Measurements from ENCODE around the gene DENND10.

DENND10 gene

DNA sequence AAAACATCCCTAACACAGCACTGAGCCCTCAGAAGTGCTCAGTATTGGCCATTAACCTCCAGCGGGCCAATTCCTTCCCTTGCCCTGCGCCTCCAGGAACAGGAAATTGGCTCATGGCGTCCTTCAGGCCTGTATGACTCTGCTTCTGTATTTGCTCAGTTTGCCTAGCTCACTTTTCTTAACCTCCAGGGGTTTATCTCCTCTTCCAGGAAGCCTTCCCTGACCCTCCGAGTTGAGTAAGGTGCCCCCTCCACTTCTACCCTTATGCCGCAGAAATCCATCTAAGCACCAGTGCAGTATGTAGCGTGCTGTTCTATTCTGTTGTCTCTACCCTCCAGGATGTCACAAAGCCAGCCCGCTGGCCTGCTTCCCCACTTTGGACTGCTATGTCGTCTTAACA is 62.7 kb downstream of the DENND10 start:
- Histone ChIP-seq H3K9ac (ENCODE audit: low read length) (no peak overlapping the region), H3K4ac (ENCODE audit: low read depth, low read length) (no peak overlapping the region), H2AK5ac (ENCODE audit: low read length) (no peak overlapping the region), H3K56ac (ENCODE audit: low read length) (no peak overlapping the region), H2BK5ac (ENCODE audit: low read length) (no peak overlapping the region), H3K4me3 (ENCODE audit: low read length) (no peak overlapping the region), H2BK120ac (ENCODE audit: low read depth, low read length) (no peak overlapping the region), H3K27ac (ENCODE audit: low read depth, low read length) (no peak overlapping the region), H3K18ac (ENCODE audit: low read length) (no peak overlapping the region), H4K8ac (ENCODE audit: low read depth, low read length) (no peak overlapping the region), H3K36me3 (ENCODE audit: control insufficient read depth, insufficient read depth, low read length) (peaks cover 10% of the 10 kb centered on the region), H3K79me2 (ENCODE audit: control insufficient read depth, insufficient read depth, low read length) (no peaks in the 10 kb centered on the region), H4K5ac (ENCODE audit: low read length) (no peak overlapping the region), H2BK15ac (replicated peaks; ENCODE audit: low read depth) (no peak overlapping the region), H3K4me2 (ENCODE audit: low read length) (no peak overlapping the region), H3K4me1 (ENCODE audit: control insufficient read depth, low read depth, low read length) (no peaks in the 10 kb centered on the region), H3K23ac (ENCODE audit: low read length) (no peak overlapping the region), H3K79me1 (ENCODE audit: low read length) (no peaks in the 10 kb centered on the region), H3K27me3 (ENCODE audit: insufficient read depth, low read length, poor library complexity) (no peaks in the 10 kb centered on the region)
- no peak for DNase-seq
- WGBS (ENCODE audit: extremely low coverage, insufficient coverage, low lambda C conversion rate): no CpG with 5 or more reads among the region's 8 CpGs

DNA sequence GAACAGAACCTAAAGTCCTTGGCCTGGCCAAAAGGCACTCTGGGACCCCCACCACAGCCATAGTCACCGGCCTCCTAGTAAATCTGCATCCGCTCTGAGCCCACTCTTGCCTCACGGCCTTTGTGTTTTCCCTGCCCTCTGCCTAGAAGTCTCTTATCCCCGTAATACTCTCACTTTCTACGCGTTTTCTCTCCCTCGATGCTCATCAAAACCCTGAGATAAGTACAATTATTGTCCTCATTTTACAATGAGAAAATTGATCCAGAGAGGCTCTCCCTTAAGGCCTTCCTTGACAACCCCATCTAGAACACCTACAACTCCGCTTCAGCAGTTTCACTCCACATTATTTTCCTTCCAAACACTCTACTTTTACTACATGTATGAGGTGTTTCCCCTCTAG is 63.1 kb downstream of the DENND10 start:
- no peak for DNase-seq
- WGBS (ENCODE audit: extremely low coverage, insufficient coverage, low lambda C conversion rate): no CpG with 5 or more reads among the region's 8 CpGs
- no peak overlapping the region for H3K27ac ChIP-seq (ENCODE audit: low read depth, low read length)

DNA sequence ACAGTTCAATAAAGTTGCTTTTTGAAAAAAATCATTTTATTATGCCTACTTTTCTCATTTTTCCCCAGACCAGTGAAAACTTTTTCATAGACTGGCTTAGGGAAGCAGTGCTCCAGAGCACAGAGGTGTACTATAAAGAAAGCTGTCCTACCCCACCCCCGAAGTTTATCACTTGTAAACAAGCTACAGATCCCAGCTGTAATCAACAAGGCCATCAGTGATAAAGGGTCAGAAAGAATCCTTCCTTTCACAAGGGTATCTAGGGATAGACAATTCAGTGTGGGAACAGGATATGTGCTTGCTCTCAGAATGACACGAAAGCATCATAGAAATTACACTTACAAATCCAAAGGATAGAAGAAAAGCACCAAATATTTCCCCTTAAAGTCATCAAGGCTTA is 70.2 kb downstream of the DENND10 start:
- H3K4me3 ChIP-seq (ENCODE audit: low read length): no peak overlapping the region

More for the DNA sequence above, 63.1 kb downstream of the DENND10 start:
- H2BK120ac ChIP-seq (ENCODE audit: low read depth, low read length): no peak overlapping the region
- H3K4me3 ChIP-seq (ENCODE audit: low read length): no peak overlapping the region
- H3K4me1 ChIP-seq (ENCODE audit: control insufficient read depth, low read depth, low read length): no peaks in the 10 kb centered on the region
- no peak overlapping the region for H3K56ac ChIP-seq (ENCODE audit: low read length)
- peaks cover 12% of the 10 kb centered on the region for H3K36me3 ChIP-seq (ENCODE audit: control insufficient read depth, insufficient read depth, low read length)
- H3K18ac ChIP-seq (ENCODE audit: low read length): no peak overlapping the region
- no peak overlapping the region for H2BK5ac ChIP-seq (ENCODE audit: low read length)
- no peak overlapping the region for H3K4me2 ChIP-seq (ENCODE audit: low read length)
- no peak overlapping the region for H3K23ac ChIP-seq (ENCODE audit: low read length)
- H4K5ac ChIP-seq (ENCODE audit: low read length): no peak overlapping the region
- no peak overlapping the region for H4K8ac ChIP-seq (ENCODE audit: low read depth, low read length)
- H3K27me3 ChIP-seq (ENCODE audit: insufficient read depth, low read length, poor library complexity): no peaks in the 10 kb centered on the region
- H3K9ac ChIP-seq (ENCODE audit: low read length): no peak overlapping the region
- H3K79me2 ChIP-seq (ENCODE audit: control insufficient read depth, insufficient read depth, low read length): no peaks in the 10 kb centered on the region
- H2AK5ac ChIP-seq (ENCODE audit: low read length): no peak overlapping the region
- H2BK15ac ChIP-seq (replicated peaks; ENCODE audit: low read depth): no peak overlapping the region
- H3K4ac ChIP-seq (ENCODE audit: low read depth, low read length): no peak overlapping the region
- H3K79me1 ChIP-seq (ENCODE audit: low read length): no peaks in the 10 kb centered on the region

DNA sequence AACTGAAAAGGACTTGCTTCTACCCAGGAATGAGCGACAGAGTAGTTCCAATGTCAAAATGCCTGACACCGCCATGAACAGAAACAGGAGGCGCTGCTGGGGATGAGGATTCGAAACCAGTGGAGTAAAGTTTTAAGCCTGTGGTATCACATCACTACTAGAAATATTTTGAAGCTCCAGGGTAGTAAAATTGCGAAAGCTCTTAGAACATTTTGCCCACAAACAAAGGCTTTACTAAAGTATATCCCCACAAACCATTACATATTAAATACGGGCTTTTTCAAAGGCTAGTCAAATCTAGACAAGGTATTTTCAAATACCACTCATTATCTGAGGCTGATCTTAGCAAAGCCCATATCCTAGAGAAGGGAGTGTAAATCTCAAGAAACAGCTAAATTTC is 72.3 kb downstream of the DENND10 start:
- Histone ChIP-seq H3K23ac (ENCODE audit: low read length) (no peak overlapping the region), H3K9ac (ENCODE audit: low read length) (no peak overlapping the region), H3K36me3 (ENCODE audit: control insufficient read depth, insufficient read depth, low read length) (peaks cover 7% of the 10 kb centered on the region), H4K8ac (ENCODE audit: low read depth, low read length) (no peak overlapping the region), H3K27ac (ENCODE audit: low read depth, low read length) (no peak overlapping the region), H3K18ac (ENCODE audit: low read length) (no peak overlapping the region), H2BK15ac (replicated peaks; ENCODE audit: low read depth) (no peak overlapping the region), H3K4me3 (ENCODE audit: low read length) (no peak overlapping the region), H2BK5ac (ENCODE audit: low read length) (no peak overlapping the region), H3K27me3 (ENCODE audit: insufficient read depth, low read length, poor library complexity) (no peaks in the 10 kb centered on the region), H3K4me1 (ENCODE audit: control insufficient read depth, low read depth, low read length) (no peaks in the 10 kb centered on the region), H3K4me2 (ENCODE audit: low read length) (no peak overlapping the region), H2AK5ac (ENCODE audit: low read length) (no peak overlapping the region), H3K79me1 (ENCODE audit: low read length) (peaks cover 17% of the 10 kb centered on the region), H2BK120ac (ENCODE audit: low read depth, low read length) (no peak overlapping the region), H4K5ac (ENCODE audit: low read length) (no peak overlapping the region), H3K79me2 (ENCODE audit: control insufficient read depth, insufficient read depth, low read length) (peaks cover 28% of the 10 kb centered on the region), H3K56ac (ENCODE audit: low read length) (no peak overlapping the region), H3K4ac (ENCODE audit: low read depth, low read length) (no peak overlapping the region)
- no peak for DNase-seq
- WGBS (ENCODE audit: extremely low coverage, insufficient coverage, low lambda C conversion rate): no CpG with 5 or more reads among the region's 6 CpGs

More for the DNA sequence above, 70.2 kb downstream of the DENND10 start:
- Histone ChIP-seq H2BK5ac (ENCODE audit: low read length) (no peak overlapping the region), H3K56ac (ENCODE audit: low read length) (no peak overlapping the region), H3K27me3 (ENCODE audit: insufficient read depth, low read length, poor library complexity) (no peaks in the 10 kb centered on the region), H3K4me2 (ENCODE audit: low read length) (no peak overlapping the region), H3K79me2 (ENCODE audit: control insufficient read depth, insufficient read depth, low read length) (peaks cover 28% of the 10 kb centered on the region), H4K5ac (ENCODE audit: low read length) (no peak overlapping the region), H2BK15ac (replicated peaks; ENCODE audit: low read depth) (no peak overlapping the region), H4K8ac (ENCODE audit: low read depth, low read length) (no peak overlapping the region), H3K79me1 (ENCODE audit: low read length) (peaks cover 17% of the 10 kb centered on the region), H3K9ac (ENCODE audit: low read length) (no peak overlapping the region), H3K4ac (ENCODE audit: low read depth, low read length) (no peak overlapping the region), H3K18ac (ENCODE audit: low read length) (no peak overlapping the region), H3K27ac (ENCODE audit: low read depth, low read length) (no peak overlapping the region), H3K4me1 (ENCODE audit: control insufficient read depth, low read depth, low read length) (no peaks in the 10 kb centered on the region), H3K23ac (ENCODE audit: low read length) (no peak overlapping the region), H2AK5ac (ENCODE audit: low read length) (no peak overlapping the region), H3K36me3 (ENCODE audit: control insufficient read depth, insufficient read depth, low read length) (peaks cover 13% of the 10 kb centered on the region), H2BK120ac (ENCODE audit: low read depth, low read length) (no peak overlapping the region)
- DNase-seq: peak; percentile 40
- no CpG with 5 or more reads among the region's 2 CpGs for WGBS (ENCODE audit: extremely low coverage, insufficient coverage, low lambda C conversion rate)

DNA sequence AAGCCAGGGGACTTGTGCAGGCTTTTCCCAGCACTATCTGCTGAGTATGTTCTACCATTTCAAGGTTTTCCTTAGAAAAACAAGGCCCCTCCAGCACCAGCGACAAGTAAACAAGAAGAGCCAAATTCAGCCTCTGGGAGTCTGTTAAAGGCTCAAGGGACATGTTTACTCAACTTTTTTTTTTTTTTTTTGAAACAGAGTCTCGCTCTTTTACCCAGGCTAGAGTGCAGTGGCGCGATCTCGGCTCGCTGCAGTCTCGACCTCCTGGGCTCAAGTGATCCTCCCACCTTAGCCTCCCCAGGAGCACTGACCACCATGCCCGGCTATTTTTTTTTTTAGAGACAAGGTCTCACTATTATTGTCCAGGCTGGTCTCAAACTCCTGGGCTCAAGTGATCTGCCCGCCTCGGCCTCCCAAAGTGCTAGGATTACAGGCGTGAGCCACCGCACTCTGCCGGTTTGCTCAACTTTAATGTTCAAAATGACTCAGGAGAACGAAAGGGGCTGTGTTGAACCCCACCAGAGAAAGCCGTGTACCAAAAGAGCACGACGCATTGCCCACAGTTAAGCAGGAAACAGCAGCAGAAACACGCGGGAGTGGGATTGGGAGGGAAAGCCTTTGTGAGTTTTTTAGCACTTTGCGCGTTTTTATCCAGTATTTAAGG is 73.9 kb downstream of the DENND10 start:
- Histone ChIP-seq H2AK5ac (ENCODE audit: low read length) (peak overlapping the region; percentile 93), H2BK120ac (ENCODE audit: low read depth, low read length) (no peak overlapping the region), H3K18ac (ENCODE audit: low read length) (peak overlapping the region; percentile 89), H3K4me3 (ENCODE audit: low read length) (peak overlapping the region; percentile 99), H3K36me3 (ENCODE audit: control insufficient read depth, insufficient read depth, low read length) (peaks cover 2% of the 10 kb centered on the region), H2BK5ac (ENCODE audit: low read length) (peak overlapping the region; percentile 80), H3K9ac (ENCODE audit: low read length) (peak overlapping the region; percentile 100), H3K23ac (ENCODE audit: low read length) (peak overlapping the region; percentile 66), H2BK15ac (replicated peaks; ENCODE audit: low read depth) (no peak overlapping the region), H3K56ac (ENCODE audit: low read length) (peak overlapping the region; percentile 97), H3K4ac (ENCODE audit: low read depth, low read length) (peak overlapping the region; percentile 71), H3K27ac (ENCODE audit: low read depth, low read length) (peak overlapping the region; percentile 95), H3K79me1 (ENCODE audit: low read length) (peaks cover 17% of the 10 kb centered on the region), H4K5ac (ENCODE audit: low read length) (peak overlapping the region; percentile 98), H3K79me2 (ENCODE audit: control insufficient read depth, insufficient read depth, low read length) (peaks cover 28% of the 10 kb centered on the region), H3K4me1 (ENCODE audit: control insufficient read depth, low read depth, low read length) (no peaks in the 10 kb centered on the region), H3K27me3 (ENCODE audit: insufficient read depth, low read length, poor library complexity) (no peaks in the 10 kb centered on the region), H3K4me2 (ENCODE audit: low read length) (peak overlapping the region; percentile 100), H4K8ac (ENCODE audit: low read depth, low read length) (no peak overlapping the region)
- no CpG with 5 or more reads among the region's 21 CpGs for WGBS (ENCODE audit: extremely low coverage, insufficient coverage, low lambda C conversion rate)
- DNase-seq: no peak
